GM12878 (cell line): ENCODE data around the gene LYPD6. TPM values are rescaled to one million over a fixed set of nuclear protein-coding genes. Genes with fewer than 3 reads are reported as not detected.

Experiments
- ATAC-seq: fragments of 200-7000 bp; cut with Tn5 transposase; 3 replicates; pipeline ENCODE4 v1.9.1; 2020; ENCODE audit warnings: mild to moderate bottlenecking, moderate library complexity
- BruUV-seq: library from RNA; stranded (reverse); fragments of 400-500 nt; replicated peaks from 2 replicates; lab custom pipeline; 2021; lab: Mats Ljungman, UMichigan
- CTCF ChIA-PET: fragments of 300-600 bp; sonication (Branson Sonifier 250); formaldehyde crosslinking; extraction: SDS; loops from one replicate; lab custom pipeline; 2021; ENCODE audit warnings: inconsistent platforms; lab: Yijun Ruan, JAX
- POLR2A ChIA-PET: fragments of 350-600 bp; formaldehyde crosslinking; extraction: SDS; loops from one replicate; lab custom pipeline; 2021; ENCODE audit warnings: inconsistent platforms; lab: Charles Lee
- RAD21 ChIA-PET: fragments of 300-600 bp; sonication (Branson Sonifier 250); formaldehyde crosslinking; loops from one replicate; lab custom pipeline; 2023; ENCODE audit warnings: antibody characterized with exemption; ENCODE audit not compliant: unreplicated experiment; lab: Charles Lee
- SMC1A ChIA-PET: fragments of 300-600 bp; sonication (Branson Sonifier 250); formaldehyde crosslinking; loops from one replicate; lab custom pipeline; 2023; ENCODE audit not compliant: unreplicated experiment, uncharacterized antibody; lab: Charles Lee
- DNase-seq: peaks from one replicate; pipeline ENCODE4 v3.0.0-alpha.2; 2011; ENCODE audit warnings: low read depth, low spot score
- FAIRE-seq: peaks from 3 replicates; lab custom pipeline; 2011; peaks lifted over from hg19 to GRCh38; lab: Jason Lieb, UNC
- H2AFZ ChIP-seq: 2 replicates; pipeline ENCODE4 v1.6.0; 2011; ENCODE audit warnings: low read depth, low read length, control low read depth; ENCODE audit not compliant: control insufficient read depth
- H3K27ac ChIP-seq: 2 replicates; pipeline ENCODE4 v1.5.1; 2011; ENCODE audit warnings: control low read depth; ENCODE audit not compliant: control insufficient read depth, insufficient read depth
- H3K27me3 ChIP-seq, 2 experiments: replicated peaks in 1 of 2; 2 replicates each; pipeline versions ENCODE4 v1.6.0 to v1.6.1; 2011; ENCODE audit warnings: low read length in 1 of 2; ENCODE audit not compliant: control insufficient read depth in 2 of 2, insufficient read depth in 2 of 2
- H3K36me3 ChIP-seq, 2 experiments: 2 replicates each; pipeline ENCODE4 v1.5.1; 2011; ENCODE audit warnings: low read length in 1 of 2; ENCODE audit not compliant: control insufficient read depth in 2 of 2, insufficient read depth in 2 of 2
- H3K4me1 ChIP-seq: 2 replicates; pipeline ENCODE4 v1.6.1; 2011; ENCODE audit warnings: mild to moderate bottlenecking, low read length, moderate library complexity, mixed read lengths; ENCODE audit not compliant: control insufficient read depth, insufficient read depth
- H3K4me2 ChIP-seq: 2 replicates; pipeline ENCODE4 v1.6.0; 2011; ENCODE audit warnings: control low read depth; ENCODE audit not compliant: control insufficient read depth, insufficient read depth
- H3K4me3 ChIP-seq: fragments of 200-600 bp; sonication (generic); 2 replicates; pipeline ENCODE4 v1.5.1; 2016
- H3K79me2 ChIP-seq: 2 replicates; pipeline ENCODE4 v1.6.0; 2011; ENCODE audit warnings: low read length; ENCODE audit not compliant: control insufficient read depth, insufficient read depth
- H3K9ac ChIP-seq: 2 replicates; pipeline ENCODE4 v1.8.0; 2011; ENCODE audit warnings: low read length, control low read depth, mixed read lengths; ENCODE audit not compliant: control insufficient read depth, insufficient read depth
- H3K9me3 ChIP-seq: replicated peaks from 3 replicates; pipeline ENCODE4 v1.5.1; 2011; ENCODE audit warnings: mild to moderate bottlenecking, low read length; ENCODE audit not compliant: control insufficient read depth, insufficient read depth
- H4K20me1 ChIP-seq: 2 replicates; pipeline ENCODE4 v1.6.0; 2011; ENCODE audit not compliant: control insufficient read depth, insufficient read depth
- ATF7 ChIP-seq: fragments of 450-650 bp; IDR thresholded peaks from 2 replicates; pipeline ENCODE4 v1.6.1; 2016; ENCODE audit warnings: low read depth, mild to moderate bottlenecking
- BRCA1 ChIP-seq: IDR thresholded peaks from 2 replicates; pipeline ENCODE4 v1.6.1; 2011; ENCODE audit warnings: low read depth, low read length, improper control_type of control experiment
- CHD2 ChIP-seq: IDR thresholded peaks from 2 replicates; pipeline ENCODE4 v1.6.1; 2011; ENCODE audit warnings: low read depth, low read length, improper control_type of control experiment, borderline replicate concordance
- DPF2 ChIP-seq: fragments of 450-650 bp; IDR thresholded peaks from 2 replicates; pipeline ENCODE4 v1.6.1; 2017; ENCODE audit warnings: mild to moderate bottlenecking
- HDAC6 ChIP-seq: fragments of 200-600 bp; sonication (generic); IDR thresholded peaks from one replicate; pipeline ENCODE4 v1.8.0; 2017; ENCODE audit warnings: antibody characterized with exemption; ENCODE audit not compliant: unreplicated experiment
- MEF2B ChIP-seq: fragments of 450-650 bp; IDR thresholded peaks from 2 replicates; pipeline ENCODE4 v1.6.1; 2018; ENCODE audit warnings: mild to moderate bottlenecking, moderate library complexity; ENCODE audit not compliant: partially characterized antibody, poor library complexity, severe bottlenecking
- ZBTB4 ChIP-seq: fragments of 450-650 bp; formaldehyde crosslinking; IDR thresholded peaks from 2 replicates; pipeline ENCODE4 v1.4.0; 2022; ENCODE audit warnings: mild to moderate bottlenecking, moderate library complexity
- WGBS: methylation state at CpG from one replicate; pipeline ENCODE4 v1.1.6; 2016; ENCODE audit warnings: low lambda C conversion rate; ENCODE audit not compliant: insufficient replicate concordance, insufficient coverage; ENCODE audit errors: missing lambda C conversion rate; 5-methylcytosine and 5-hydroxymethylcytosine counted together
- in situ Hi-C: fragments of 300-500 bp; cut with MboI; formaldehyde crosslinking; loops from 9 replicates; pipeline ENCODE4 v1.14.3; 2018; ENCODE audit warnings: mixed read lengths
- intact Hi-C: fragments of 100-400 bp; cut with micrococcal nuclease; formaldehyde crosslinking; loops from one replicate; pipeline ENCODE4 v1.14.2; 2022; ENCODE audit not compliant: unreplicated experiment
- polyA plus RNA-seq, 11 experiments: library from polyadenylated mRNA; depleted of rRNA in 4 of 11; unstranded in 6 of 11; stranded (reverse) in 5 of 11; fragments of >200 nt; fragmentation: Nextera tagmentation in 4 of 11; fragmentation: Illumina TruSeq in 1 of 11; extraction: Ambion mirVana in 4 of 11; extraction: Trizol in 1 of 11; gene quantifications; 1 replicate in 1 of 11; 2 replicates in 10 of 11; pipeline versions ENCODE4 v1.2.1 to v1.2.3, GENCODE V29; 2011 to 2016; ENCODE audit warnings: inconsistent platforms in 2 of 11, missing spikeins in 2 of 11, low read depth in 1 of 11
- total RNA-seq, 4 experiments: library from RNA; depleted of rRNA in 3 of 4; stranded (reverse); fragments of >200 nt in 3 of 4; fragmentation: Illumina TruSeq in 1 of 4; extraction: Trizol in 1 of 4; gene quantifications; 2 replicates each; pipeline versions ENCODE4 v1.2.1 to v1.2.3, GENCODE V29; 2013 to 2021
- TF ChIP-seq, protein P1 (sequence below): fragments of 450-650 bp; IDR thresholded peaks from 2 replicates; pipeline ENCODE4 v1.6.1; 2017; ENCODE audit warnings: mild to moderate bottlenecking, moderate library complexity

LYPD6 gene
- total and polyA plus RNA-seq, 10 of the 15 experiments (the other 5 are each of a cell fraction or from before 2014, with no cell fraction given), result not detected

GRCh38 chr2:149393614-149394013 is 63.2 kb downstream of the LYPD6 start:
- in situ Hi-C loops, result no loop called here
- BruUV-seq, result no TSS peak
- Histone ChIP-seq H3K27ac (no peak overlapping the region), H3K36me3 (no peaks in the 10 kb centered on the region), H3K9me3 (no peaks in the 10 kb centered on the region), H3K4me1 (no peaks in the 10 kb centered on the region), H3K4me3 (no peak overlapping the region), H3K79me2 (no peaks in the 10 kb centered on the region), H3K9ac (no peak overlapping the region), H2AFZ (no peak overlapping the region), H4K20me1 (no peaks in the 10 kb centered on the region), H3K4me2 (no peak overlapping the region), H3K27me3 (no peaks in the 10 kb centered on the region)
- no peak for ATAC-seq
- RAD21 ChIA-PET, result no interaction called here
- intact Hi-C loops, result no loop called here
- POLR2A ChIA-PET, result no interaction called here
- FAIRE-seq, result no peak
- TF ChIP-seq, protein P1, sequence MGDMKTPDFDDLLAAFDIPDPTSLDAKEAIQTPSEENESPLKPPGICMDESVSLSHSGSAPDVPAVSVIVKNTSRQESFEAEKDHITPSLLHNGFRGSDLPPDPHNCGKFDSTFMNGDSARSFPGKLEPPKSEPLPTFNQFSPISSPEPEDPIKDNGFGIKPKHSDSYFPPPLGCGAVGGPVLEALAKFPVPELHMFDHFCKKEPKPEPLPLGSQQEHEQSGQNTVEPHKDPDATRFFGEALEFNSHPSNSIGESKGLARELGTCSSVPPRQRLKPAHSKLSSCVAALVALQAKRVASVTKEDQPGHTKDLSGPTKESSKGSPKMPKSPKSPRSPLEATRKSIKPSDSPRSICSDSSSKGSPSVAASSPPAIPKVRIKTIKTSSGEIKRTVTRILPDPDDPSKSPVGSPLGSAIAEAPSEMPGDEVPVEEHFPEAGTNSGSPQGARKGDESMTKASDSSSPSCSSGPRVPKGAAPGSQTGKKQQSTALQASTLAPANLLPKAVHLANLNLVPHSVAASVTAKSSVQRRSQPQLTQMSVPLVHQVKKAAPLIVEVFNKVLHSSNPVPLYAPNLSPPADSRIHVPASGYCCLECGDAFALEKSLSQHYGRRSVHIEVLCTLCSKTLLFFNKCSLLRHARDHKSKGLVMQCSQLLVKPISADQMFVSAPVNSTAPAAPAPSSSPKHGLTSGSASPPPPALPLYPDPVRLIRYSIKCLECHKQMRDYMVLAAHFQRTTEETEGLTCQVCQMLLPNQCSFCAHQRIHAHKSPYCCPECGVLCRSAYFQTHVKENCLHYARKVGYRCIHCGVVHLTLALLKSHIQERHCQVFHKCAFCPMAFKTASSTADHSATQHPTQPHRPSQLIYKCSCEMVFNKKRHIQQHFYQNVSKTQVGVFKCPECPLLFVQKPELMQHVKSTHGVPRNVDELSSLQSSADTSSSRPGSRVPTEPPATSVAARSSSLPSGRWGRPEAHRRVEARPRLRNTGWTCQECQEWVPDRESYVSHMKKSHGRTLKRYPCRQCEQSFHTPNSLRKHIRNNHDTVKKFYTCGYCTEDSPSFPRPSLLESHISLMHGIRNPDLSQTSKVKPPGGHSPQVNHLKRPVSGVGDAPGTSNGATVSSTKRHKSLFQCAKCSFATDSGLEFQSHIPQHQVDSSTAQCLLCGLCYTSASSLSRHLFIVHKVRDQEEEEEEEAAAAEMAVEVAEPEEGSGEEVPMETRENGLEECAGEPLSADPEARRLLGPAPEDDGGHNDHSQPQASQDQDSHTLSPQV, result no peak
- TF ChIP-seq ZBTB4 (no peak), ATF7 (no peak), CHD2 (no peak), DPF2 (no peak), HDAC6 (no peak), BRCA1 (no peak), MEF2B (no peak)
- 50% methylated on average over 4 of the region's 4 CpGs for WGBS
- CTCF ChIA-PET, result interaction anchor here (0.6 kb wide), 1 partner anchor 850 kb away, joined by 3 read pairs; no protein-coding TSS in a partner anchor
- DNase-seq, result no peak
- SMC1A ChIA-PET, result no interaction called here
